Adrenal gland (tissue), 5 donors: ENCODE results near the gene MARK3.

Experiments
- POLR2A ChIP-seq, 2 donors: fragments of 450-650 bp; IDR thresholded peaks; one replicate each; pipeline ENCODE4 v1.6.1; 2017; ENCODE audit warnings: antibody characterized with exemption in 2 of 2, mild to moderate bottlenecking in 2 of 2, moderate library complexity in 1 of 2
- TF ChIP-seq, protein P1 (sequence below), 6 experiments: fragments of 450-650 bp in 4 of 6; fragments of 200-600 bp in 2 of 6; sonication (generic) in 1 of 6; IDR thresholded peaks; 1 replicate in 5 of 6; 2 replicates in 1 of 6; pipeline versions ENCODE4 v1.5.1 to v1.8.0; 2016 to 2021; ENCODE audit warnings: antibody characterized with exemption in 6 of 6, mild to moderate bottlenecking in 2 of 6, moderate library complexity in 1 of 6
- donor health status: DM: no; HTN: no; CAD: no.

DNA sequence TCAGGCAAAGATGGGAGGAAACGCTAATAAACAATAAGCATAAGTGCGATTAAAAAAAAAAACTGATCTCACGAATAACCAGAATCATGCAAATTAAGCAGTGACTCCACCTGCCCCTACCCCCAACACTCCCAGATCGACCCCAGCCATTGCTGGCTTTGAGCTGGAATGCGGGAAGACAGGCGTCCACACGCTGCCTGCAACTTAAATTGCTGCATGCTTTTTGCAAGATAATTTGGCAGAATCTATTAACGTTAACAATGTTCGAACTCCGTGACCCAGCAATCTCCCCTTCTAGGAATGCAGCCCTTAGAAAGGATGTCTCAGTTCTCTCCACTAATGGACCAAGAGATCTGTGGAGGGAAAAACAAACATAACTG is 138.3 kb downstream of the MARK3 start:
- TF ChIP-seq, protein P1, sequence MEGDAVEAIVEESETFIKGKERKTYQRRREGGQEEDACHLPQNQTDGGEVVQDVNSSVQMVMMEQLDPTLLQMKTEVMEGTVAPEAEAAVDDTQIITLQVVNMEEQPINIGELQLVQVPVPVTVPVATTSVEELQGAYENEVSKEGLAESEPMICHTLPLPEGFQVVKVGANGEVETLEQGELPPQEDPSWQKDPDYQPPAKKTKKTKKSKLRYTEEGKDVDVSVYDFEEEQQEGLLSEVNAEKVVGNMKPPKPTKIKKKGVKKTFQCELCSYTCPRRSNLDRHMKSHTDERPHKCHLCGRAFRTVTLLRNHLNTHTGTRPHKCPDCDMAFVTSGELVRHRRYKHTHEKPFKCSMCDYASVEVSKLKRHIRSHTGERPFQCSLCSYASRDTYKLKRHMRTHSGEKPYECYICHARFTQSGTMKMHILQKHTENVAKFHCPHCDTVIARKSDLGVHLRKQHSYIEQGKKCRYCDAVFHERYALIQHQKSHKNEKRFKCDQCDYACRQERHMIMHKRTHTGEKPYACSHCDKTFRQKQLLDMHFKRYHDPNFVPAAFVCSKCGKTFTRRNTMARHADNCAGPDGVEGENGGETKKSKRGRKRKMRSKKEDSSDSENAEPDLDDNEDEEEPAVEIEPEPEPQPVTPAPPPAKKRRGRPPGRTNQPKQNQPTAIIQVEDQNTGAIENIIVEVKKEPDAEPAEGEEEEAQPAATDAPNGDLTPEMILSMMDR (IDR thresholded peaks at IDR 0.05) = no peak
- TF ChIP-seq POLR2A (IDR thresholded peaks at IDR 0.05) = no peak
